Thyroid gland (tissue), 4 donors: Measurements from ENCODE around the gene LYPD6B.

Experiments
- CTCF ChIP-seq, 6 experiments: fragments of 200-600 bp in 3 of 6; fragments of 450-650 bp in 3 of 6; sonication (generic) in 3 of 6; IDR thresholded peaks; one replicate each; pipeline ENCODE4 v1.5.1; 2016 to 2019; ENCODE audit warnings: antibody characterized with exemption in 6 of 6, mild to moderate bottlenecking in 2 of 6, inconsistent platforms in 1 of 6, moderate library complexity in 1 of 6
- POLR2A ChIP-seq, 2 donors: fragments of 450-650 bp; IDR thresholded peaks; one replicate each; pipeline ENCODE4 v1.6.1; 2017; ENCODE audit warnings: antibody characterized with exemption in 2 of 2, mild to moderate bottlenecking in 2 of 2, moderate library complexity in 1 of 2

GRCh38 chr2:149169656-149170055, 131.2 kb downstream of the LYPD6B start:
- no peak for TF ChIP-seq CTCF (IDR thresholded peaks at IDR 0.05)
- TF ChIP-seq POLR2A (IDR thresholded peaks at IDR 0.05): no peak
